Ishikawa (cell line): ENCODE results near the gene NME7.

Experiments
- CEBPB ChIP-seq: IDR thresholded peaks from 2 replicates; pipeline ENCODE4 v1.6.1; 2012
- CREB1 ChIP-seq: IDR thresholded peaks from 2 replicates; pipeline ENCODE4 v1.6.1; 2012; ENCODE audit warnings: low read depth
- EGR1 ChIP-seq: IDR thresholded peaks from 2 replicates; pipeline ENCODE4 v1.6.1; 2012
- EP300 ChIP-seq: IDR thresholded peaks from 2 replicates; pipeline ENCODE4 v1.6.1; 2012; ENCODE audit warnings: borderline replicate concordance
- FOXM1 ChIP-seq: IDR thresholded peaks from 2 replicates; pipeline ENCODE4 v1.6.1; 2012; ENCODE audit warnings: low read depth, borderline replicate concordance
- MAX ChIP-seq: IDR thresholded peaks from 2 replicates; pipeline ENCODE4 v1.6.1; 2012
- NFIC ChIP-seq: IDR thresholded peaks from 2 replicates; pipeline ENCODE4 v1.6.1; 2012
- RAD21 ChIP-seq: IDR thresholded peaks from 2 replicates; pipeline ENCODE4 v1.6.1; 2012; ENCODE audit warnings: low read depth
- REST ChIP-seq: IDR thresholded peaks from 2 replicates; pipeline ENCODE4 v1.6.1; 2012; ENCODE audit warnings: low read depth, mild to moderate bottlenecking
- TAF1 ChIP-seq: IDR thresholded peaks from 2 replicates; pipeline ENCODE4 v1.6.1; 2012; ENCODE audit warnings: low read depth, mild to moderate bottlenecking
- TCF12 ChIP-seq: IDR thresholded peaks from 2 replicates; pipeline ENCODE4 v1.6.1; 2012; ENCODE audit warnings: low read depth
- TEAD4 ChIP-seq: IDR thresholded peaks from 2 replicates; pipeline ENCODE4 v1.6.1; 2012
- USF1 ChIP-seq: IDR thresholded peaks from 2 replicates; pipeline ENCODE4 v1.6.1; 2012
- YY1 ChIP-seq: IDR thresholded peaks from 2 replicates; pipeline ENCODE4 v1.6.1; 2012; ENCODE audit warnings: low read depth
- ZBTB7A ChIP-seq: IDR thresholded peaks from 2 replicates; pipeline ENCODE4 v1.6.1; 2012; ENCODE audit warnings: low read depth

The NME7 gene

GRCh38 chr1:169214598-169214997 is 153.0 kb downstream of the NME7 start:
- TF ChIP-seq TCF12: no peak
- TF ChIP-seq TEAD4: no peak
- TF ChIP-seq REST: no peak
- TF ChIP-seq CEBPB: no peak
- no peak for TF ChIP-seq USF1
- TF ChIP-seq NFIC: no peak
- no peak for TF ChIP-seq YY1
- TF ChIP-seq CREB1: no peak
- no peak for TF ChIP-seq FOXM1
- TF ChIP-seq MAX: no peak
- TF ChIP-seq ZBTB7A: no peak
- no peak for TF ChIP-seq EGR1
- TF ChIP-seq TAF1: no peak
- no peak for TF ChIP-seq EP300

GRCh38 chr1:169212088-169212487 is 155.5 kb downstream of the NME7 start:
- TF ChIP-seq CREB1 (no peak), FOXM1 (no peak), EP300 (no peak), TAF1 (no peak), YY1 (no peak), RAD21 (no peak), MAX (no peak), NFIC (no peak), REST (no peak), CEBPB (no peak), TEAD4 (no peak), ZBTB7A (no peak), USF1 (no peak), EGR1 (no peak), TCF12 (no peak)

GRCh38 chr1:169207797-169208520 is 159.6 kb downstream of the NME7 start:
- TF ChIP-seq ZBTB7A (no peak), EGR1 (no peak), TCF12 (no peak), NFIC (no peak), USF1 (no peak), RAD21 (no peak), FOXM1 (no peak)

GRCh38 chr1:169204157-169204556 is 163.4 kb downstream of the NME7 start:
- TF ChIP-seq REST: no peak
- no peak for TF ChIP-seq TCF12
- TF ChIP-seq EGR1: no peak
- no peak for TF ChIP-seq FOXM1
- TF ChIP-seq CREB1: no peak
- TF ChIP-seq NFIC: no peak
- TF ChIP-seq TEAD4: no peak
- TF ChIP-seq USF1: no peak
- no peak for TF ChIP-seq YY1
- no peak for TF ChIP-seq ZBTB7A
- no peak for TF ChIP-seq MAX
- no peak for TF ChIP-seq CEBPB
